HG03064 (cell line): ENCODE results near the gene ELAVL4.

ENCODE experiments used
- ATAC-seq: cut with Tn5 transposase; IDR thresholded peaks from one replicate; pipeline ENCODE4 v1.9.1; 2021; ENCODE audit warnings: low read depth; ENCODE audit not compliant: unreplicated experiment

ELAVL4 gene

GRCh38 chr1:50236656-50237055 lies 127.9 kb downstream of the ELAVL4 start:
- no peak for ATAC-seq

GRCh38 chr1:50237056-50237455 lies 128.3 kb downstream of the ELAVL4 start:
- no peak for ATAC-seq

- no peak for ATAC-seq
These were observed 135.2 kb downstream of the ELAVL4 start for GRCh38 chr1:50243939-50244338.

- no peak for ATAC-seq
These were observed 138.1 kb downstream of the ELAVL4 start for GRCh38 chr1:50246869-50247268.

GRCh38 chr1:50251702-50252101 lies 143.0 kb downstream of the ELAVL4 start:
- no peak for ATAC-seq

- no peak for ATAC-seq
These were observed 143.5 kb downstream of the ELAVL4 start for GRCh38 chr1:50252196-50252595.
